Astrocyte (in vitro differentiated cells and primary cell): ENCODE measurements around the gene CHSY1. TPM values are rescaled to one million over a fixed set of nuclear protein-coding genes. Genes with fewer than 3 reads are reported as not detected.

Source experiments
- DNase-seq: peaks from one replicate; pipeline ENCODE4 v3.0.0-alpha.2; 2010; ENCODE audit warnings: low read depth
- FAIRE-seq: peaks from 2 replicates; lab custom pipeline; 2011; peaks lifted over from hg19 to GRCh38; lab: Jason Lieb, UNC
- H2AFZ ChIP-seq: 2 replicates; pipeline ENCODE4 v1.6.0; 2012; ENCODE audit warnings: low read depth, low read length, inconsistent platforms
- H3K27ac ChIP-seq: 2 replicates; pipeline ENCODE4 v1.5.1; 2011; ENCODE audit warnings: low read depth, low read length, inconsistent platforms
- H3K27me3 ChIP-seq: 2 replicates; pipeline ENCODE4 v1.6.0; 2011; ENCODE audit warnings: low read length, inconsistent platforms; ENCODE audit not compliant: insufficient read depth
- H3K36me3 ChIP-seq: 2 replicates; pipeline ENCODE4 v1.5.1; 2011; ENCODE audit warnings: low read length, inconsistent platforms; ENCODE audit not compliant: insufficient read depth
- H3K4me1 ChIP-seq: 2 replicates; pipeline ENCODE4 v1.5.1; 2011; ENCODE audit warnings: low read length, inconsistent platforms; ENCODE audit not compliant: insufficient read depth
- H3K4me2 ChIP-seq: 2 replicates; pipeline ENCODE4 v1.6.0; 2012; ENCODE audit warnings: low read length, inconsistent platforms
- H3K4me3 ChIP-seq: 2 replicates; pipeline ENCODE4 v1.5.1; 2011; ENCODE audit warnings: low read depth, mild to moderate bottlenecking, low read length, inconsistent platforms; ENCODE audit not compliant: insufficient read depth
- H3K79me2 ChIP-seq: 2 replicates; pipeline ENCODE4 v1.6.0; 2012; ENCODE audit warnings: mild to moderate bottlenecking, low read length, inconsistent platforms; ENCODE audit not compliant: insufficient read depth
- H3K9ac ChIP-seq: 2 replicates; pipeline ENCODE4 v1.6.0; 2012; ENCODE audit warnings: mild to moderate bottlenecking, low read length, inconsistent platforms
- H3K9me3 ChIP-seq: 2 replicates; pipeline ENCODE4 v1.5.1; 2012; ENCODE audit warnings: low read depth, mild to moderate bottlenecking, low read length, inconsistent platforms; ENCODE audit not compliant: insufficient read depth
- H4K20me1 ChIP-seq: 2 replicates; pipeline ENCODE4 v1.6.0; 2012; ENCODE audit warnings: low read length, inconsistent platforms; ENCODE audit not compliant: insufficient read depth
- H3K27ac Mint-ChIP-seq: one replicate; pipeline ENCODE4 v1.8.0; 2021; ENCODE audit warnings: mild to moderate bottlenecking, mixed read lengths; ENCODE audit not compliant: unreplicated experiment
- H3K27me3 Mint-ChIP-seq: one replicate; pipeline ENCODE4 v1.8.0; 2021; ENCODE audit warnings: low read depth, mixed read lengths; ENCODE audit not compliant: unreplicated experiment
- H3K36me3 Mint-ChIP-seq: one replicate; pipeline ENCODE4 v1.8.0; 2021; ENCODE audit warnings: low read depth, mixed read lengths; ENCODE audit not compliant: unreplicated experiment
- H3K4me1 Mint-ChIP-seq: one replicate; pipeline ENCODE4 v1.8.0; 2021; ENCODE audit warnings: low read depth, mixed read lengths; ENCODE audit not compliant: unreplicated experiment
- H3K4me3 Mint-ChIP-seq: one replicate; pipeline ENCODE4 v1.8.0; 2021; ENCODE audit warnings: mild to moderate bottlenecking, moderate library complexity, mixed read lengths; ENCODE audit not compliant: unreplicated experiment
- H3K9me3 Mint-ChIP-seq: one replicate; pipeline ENCODE4 v1.8.0; 2021; ENCODE audit warnings: mild to moderate bottlenecking, mixed read lengths; ENCODE audit not compliant: unreplicated experiment
- CTCF ChIP-seq: IDR thresholded peaks from 2 replicates; pipeline ENCODE4 v1.5.1; 2011; ENCODE audit warnings: low read depth, mild to moderate bottlenecking, inconsistent platforms, low read length, moderate library complexity; ENCODE audit not compliant: insufficient read depth
- EZH2 ChIP-seq: IDR thresholded peaks from 2 replicates; pipeline ENCODE4 v1.6.1; 2012; ENCODE audit warnings: mild to moderate bottlenecking, low read length, inconsistent platforms; ENCODE audit not compliant: insufficient read depth
- total RNA-seq: library from RNA; stranded (reverse); gene quantifications from 2 replicates; pipeline ENCODE4 v1.2.1, GENCODE V29; 2021

CHSY1 gene
- total RNA-seq, 1 donor from 2014 or later: 42.2 TPM

DNA sequence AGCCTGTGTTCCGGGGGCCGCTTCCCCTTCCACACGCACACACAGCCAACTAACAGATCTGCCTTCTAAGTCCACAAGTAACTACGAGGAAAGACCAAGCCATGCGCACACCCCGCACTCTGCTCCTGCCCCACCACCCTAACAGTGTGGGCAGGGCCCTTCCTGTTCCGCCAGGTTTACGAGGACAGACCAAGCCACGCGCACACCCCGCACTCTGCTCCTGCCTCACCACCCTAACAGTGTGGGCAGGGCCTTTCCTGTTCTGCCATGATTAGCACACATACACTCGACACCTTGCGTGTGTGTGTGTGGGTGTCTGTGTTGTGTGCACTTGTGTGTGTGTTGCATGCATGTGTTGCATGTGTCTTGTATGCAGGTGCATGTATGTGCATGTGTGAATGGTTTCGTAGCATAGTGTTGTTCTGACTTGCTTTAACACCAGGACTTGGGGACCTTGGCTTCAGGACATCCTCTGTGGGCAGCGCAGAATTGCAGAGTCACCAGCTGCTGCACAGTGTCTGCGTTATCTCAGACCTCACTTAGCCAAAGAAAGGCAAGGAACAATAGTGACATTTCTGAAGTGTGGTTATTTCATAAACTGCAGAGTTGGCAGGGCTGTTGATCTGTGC is 114.4 kb downstream of the CHSY1 start:
- Mint-ChIP-seq H3K9me3 (no peaks in the 10 kb centered on the region), H3K27me3 (peaks cover 19% of the 10 kb centered on the region), H3K36me3 (peaks cover 3% of the 10 kb centered on the region), H3K4me3 (no peak overlapping the region), H3K4me1 (peaks cover 16% of the 10 kb centered on the region), H3K27ac (peak overlapping the region; percentile 47)
- no peaks in the 10 kb centered on the region for H3K9me3 ChIP-seq
- no peaks in the 10 kb centered on the region for H3K27me3 ChIP-seq
- H3K79me2 ChIP-seq: no peaks in the 10 kb centered on the region
- H3K36me3 ChIP-seq: no peaks in the 10 kb centered on the region
- DNase-seq (no peak), FAIRE-seq (no peak)
- no peak overlapping the region for H2AFZ ChIP-seq
- H3K9ac ChIP-seq: no peak overlapping the region
- no peak overlapping the region for H3K4me3 ChIP-seq
- no peak overlapping the region for H3K27ac ChIP-seq
- no peak overlapping the region for H3K4me2 ChIP-seq
- TF ChIP-seq CTCF (no peak), EZH2 (no peak)
- peaks cover 21% of the 10 kb centered on the region for H3K4me1 ChIP-seq
- H4K20me1 ChIP-seq: no peaks in the 10 kb centered on the region

- Histone ChIP-seq H3K9me3 (no peaks in the 10 kb centered on the region), H3K4me3 (no peak overlapping the region), H3K27me3 (no peaks in the 10 kb centered on the region), H3K4me2 (no peak overlapping the region), H3K4me1 (peaks cover 21% of the 10 kb centered on the region), H3K27ac (no peak overlapping the region), H3K9ac (no peak overlapping the region), H4K20me1 (no peaks in the 10 kb centered on the region), H3K79me2 (no peaks in the 10 kb centered on the region), H3K36me3 (no peaks in the 10 kb centered on the region), H2AFZ (no peak overlapping the region)
- Mint-ChIP-seq H3K27me3 (peaks cover 21% of the 10 kb centered on the region), H3K4me1 (peaks cover 16% of the 10 kb centered on the region), H3K36me3 (peaks cover 3% of the 10 kb centered on the region), H3K4me3 (no peak overlapping the region), H3K27ac (no peak overlapping the region), H3K9me3 (no peaks in the 10 kb centered on the region)
- FAIRE-seq (no peak), DNase-seq (no peak)
- TF ChIP-seq EZH2: no peak
- no peak for TF ChIP-seq CTCF
These were observed 115.2 kb downstream of the CHSY1 start for GRCh38 chr15:101136381-101137268.
